ENCODE measurements around the gene A3GALT2. TPM values are rescaled to one million over a fixed set of nuclear protein-coding genes. Genes with fewer than 3 reads are reported as not detected.

A3GALT2 gene
- polyA plus RNA-seq, 2 of the 4 experiments (the other 2 are of a cell fraction) = not detected

DNA sequence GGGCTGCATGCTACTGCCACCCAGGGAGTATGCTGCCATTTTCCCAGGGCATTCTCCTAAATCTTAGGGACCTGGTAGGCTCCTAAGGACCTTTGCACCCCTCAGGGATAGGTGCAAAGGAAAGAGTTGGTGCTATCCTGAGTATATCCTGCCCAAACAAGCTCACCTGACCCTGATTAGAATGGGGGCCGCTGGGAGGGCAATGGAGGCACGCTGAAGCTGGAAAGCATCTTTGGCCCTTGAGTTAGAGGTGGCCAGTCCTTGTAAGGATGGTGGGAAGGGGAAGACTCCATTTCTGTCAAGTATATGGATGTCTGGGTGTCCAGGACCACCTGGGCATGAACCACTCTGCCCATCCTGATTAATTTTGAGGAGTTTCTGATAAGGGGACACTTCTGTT lies 48.9 kb upstream of the A3GALT2 start:
- H3K4me2 ChIP-seq = no peak overlapping the region
- ATAC-seq (no peak), DNase-seq (ENCODE audit: low read depth in 1 of 2, low spot score in 1 of 2) (no peak), FAIRE-seq (no peak)
- no peaks in the 10 kb centered on the region for H3K4me1 ChIP-seq
- WGBS (ENCODE audit: missing lambda C conversion rate) = 57% methylated on average over 2 of the region's 2 CpGs
- ChIA-PET CTCF (interaction anchor here (0.6 to 13.0 kb wide), 7 partner anchors 20 to 142 kb away, joined by 3 to 162 read pairs (median 3); no protein-coding TSS in a partner anchor), POLR2A (no interaction called here)
- no peak overlapping the region for H3K27ac ChIP-seq
- no peaks in the 10 kb centered on the region for H3K9me3 ChIP-seq
- H3K4me3 ChIP-seq = no peak overlapping the region
- TF ChIP-seq POLR2AphosphoS2 (conservative IDR thresholded peaks at IDR 0.05; ENCODE audit: low read length) = no peak
- TF ChIP-seq HEYL (CRISPR knock-in tag; IDR thresholded peaks at IDR 0.05) = no peak
- TF ChIP-seq ZSCAN20 (CRISPR knock-in tag; IDR thresholded peaks at IDR 0.05) = no peak
- no peak for TF ChIP-seq JUNB (IDR thresholded peaks at IDR 0.05)
- TF ChIP-seq HDAC2 (IDR thresholded peaks at IDR 0.05) = no peak
- TF ChIP-seq, protein P1, sequence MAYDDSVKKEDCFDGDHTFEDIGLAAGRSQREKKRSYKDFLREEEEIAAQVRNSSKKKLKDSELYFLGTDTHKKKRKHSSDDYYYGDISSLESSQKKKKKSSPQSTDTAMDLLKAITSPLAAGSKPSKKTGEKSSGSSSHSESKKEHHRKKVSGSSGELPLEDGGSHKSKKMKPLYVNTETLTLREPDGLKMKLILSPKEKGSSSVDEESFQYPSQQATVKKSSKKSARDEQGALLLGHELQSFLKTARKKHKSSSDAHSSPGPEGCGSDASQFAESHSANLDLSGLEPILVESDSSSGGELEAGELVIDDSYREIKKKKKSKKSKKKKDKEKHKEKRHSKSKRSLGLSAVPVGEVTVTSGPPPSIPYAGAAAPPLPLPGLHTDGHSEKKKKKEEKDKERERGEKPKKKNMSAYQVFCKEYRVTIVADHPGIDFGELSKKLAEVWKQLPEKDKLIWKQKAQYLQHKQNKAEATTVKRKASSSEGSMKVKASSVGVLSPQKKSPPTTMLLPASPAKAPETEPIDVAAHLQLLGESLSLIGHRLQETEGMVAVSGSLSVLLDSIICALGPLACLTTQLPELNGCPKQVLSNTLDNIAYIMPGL (CRISPR knock-in tag; IDR thresholded peaks at IDR 0.05; ENCODE audit: borderline replicate concordance) = no peak
- TF ChIP-seq RAD21 (conservative IDR thresholded peaks at IDR 0.05 in 1 of 2, IDR thresholded peaks at IDR 0.05 in 1 of 2) = no peak
- no peak for TF ChIP-seq NFE2L2 (conservative IDR thresholded peaks at IDR 0.05; ENCODE audit: low read length)
- no peak for TF ChIP-seq TP53 (CRISPR knock-in tag; IDR thresholded peaks at IDR 0.05)
- TF ChIP-seq NR3C1 (IDR thresholded peaks at IDR 0.05) = no peak
- TF ChIP-seq HOXA7 (CRISPR knock-in tag; IDR thresholded peaks at IDR 0.05) = no peak
- no peak for TF ChIP-seq KDM1A (IDR thresholded peaks at IDR 0.05; ENCODE audit: low read depth)
- TF ChIP-seq HOXB5 (CRISPR knock-in tag; IDR thresholded peaks at IDR 0.05) = no peak

DNA sequence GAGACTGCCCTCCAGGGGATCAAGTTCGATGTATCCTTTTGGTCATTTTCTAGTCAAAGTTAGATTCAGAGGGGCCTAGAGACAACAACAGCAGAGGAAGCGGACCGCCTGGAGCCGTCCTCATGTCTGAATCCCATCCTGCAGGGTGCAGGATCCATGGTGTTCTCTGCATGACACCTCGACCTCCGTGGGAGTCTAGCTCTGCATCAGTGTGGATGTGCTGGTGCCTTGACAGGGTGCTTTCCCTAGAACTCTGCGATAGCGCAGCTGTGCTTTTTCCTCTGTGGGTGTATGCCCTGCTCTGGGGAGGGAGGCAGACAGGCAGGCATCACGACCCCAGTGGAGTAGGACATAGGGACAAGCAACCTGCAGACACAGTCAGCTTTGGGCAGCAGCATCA lies 48.2 kb upstream of the A3GALT2 start:
- ChIA-PET POLR2A (no interaction called here), CTCF (interaction anchor here (1.0 to 13.0 kb wide), 9 partner anchors 11 to 141 kb away, joined by 3 to 162 read pairs (median 5); partner anchors contain the start of gene A3GALT2)
- no peaks in the 10 kb centered on the region for H3K4me1 ChIP-seq
- WGBS (ENCODE audit: missing lambda C conversion rate) = 79% methylated on average over 7 of the region's 9 CpGs
- FAIRE-seq (no peak), ATAC-seq (no peak), DNase-seq (ENCODE audit: low read depth in 1 of 2, low spot score in 1 of 2) (no peak)
- no peaks in the 10 kb centered on the region for H3K9me3 ChIP-seq
- no peak overlapping the region for H3K4me3 ChIP-seq
- no peak overlapping the region for H3K27ac ChIP-seq
- no peak overlapping the region for H3K4me2 ChIP-seq
- TF ChIP-seq HOXB13 (CRISPR knock-in tag; IDR thresholded peaks at IDR 0.05; ENCODE audit: low read depth) (no peak), ZFP36 (IDR thresholded peaks at IDR 0.05; ENCODE audit: borderline replicate concordance, partially characterized antibody) (no peak), ZSCAN20 (CRISPR knock-in tag; IDR thresholded peaks at IDR 0.05) (no peak), FOSL2 (IDR thresholded peaks at IDR 0.05) (no peak), FOSL2 (CRISPR knock-in tag; IDR thresholded peaks at IDR 0.05) (no peak), NFE2L2 (conservative IDR thresholded peaks at IDR 0.05; ENCODE audit: low read length) (no peak), CBX8 (IDR thresholded peaks at IDR 0.05) (no peak), RFX5 (IDR thresholded peaks at IDR 0.05) (no peak), GATA3 (IDR thresholded peaks at IDR 0.05; ENCODE audit: borderline replicate concordance) (no peak), HDAC2 (IDR thresholded peaks at IDR 0.05) (no peak), HEYL (CRISPR knock-in tag; IDR thresholded peaks at IDR 0.05) (no peak), KDM1A (IDR thresholded peaks at IDR 0.05; ENCODE audit: low read depth) (no peak), MAZ (IDR thresholded peaks at IDR 0.05; ENCODE audit: borderline replicate concordance, low read depth, low read length) (no peak), RCOR1 (IDR thresholded peaks at IDR 0.05; ENCODE audit: low read depth, low read length) (no peak)
- TF ChIP-seq, protein P2, sequence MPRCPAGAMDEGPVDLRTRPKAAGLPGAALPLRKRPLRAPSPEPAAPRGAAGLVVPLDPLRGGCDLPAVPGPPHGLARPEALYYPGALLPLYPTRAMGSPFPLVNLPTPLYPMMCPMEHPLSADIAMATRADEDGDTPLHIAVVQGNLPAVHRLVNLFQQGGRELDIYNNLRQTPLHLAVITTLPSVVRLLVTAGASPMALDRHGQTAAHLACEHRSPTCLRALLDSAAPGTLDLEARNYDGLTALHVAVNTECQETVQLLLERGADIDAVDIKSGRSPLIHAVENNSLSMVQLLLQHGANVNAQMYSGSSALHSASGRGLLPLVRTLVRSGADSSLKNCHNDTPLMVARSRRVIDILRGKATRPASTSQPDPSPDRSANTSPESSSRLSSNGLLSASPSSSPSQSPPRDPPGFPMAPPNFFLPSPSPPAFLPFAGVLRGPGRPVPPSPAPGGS (IDR thresholded peaks at IDR 0.05) = no peak
- TF ChIP-seq, protein P3, sequence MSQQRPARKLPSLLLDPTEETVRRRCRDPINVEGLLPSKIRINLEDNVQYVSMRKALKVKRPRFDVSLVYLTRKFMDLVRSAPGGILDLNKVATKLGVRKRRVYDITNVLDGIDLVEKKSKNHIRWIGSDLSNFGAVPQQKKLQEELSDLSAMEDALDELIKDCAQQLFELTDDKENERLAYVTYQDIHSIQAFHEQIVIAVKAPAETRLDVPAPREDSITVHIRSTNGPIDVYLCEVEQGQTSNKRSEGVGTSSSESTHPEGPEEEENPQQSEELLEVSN (IDR thresholded peaks at IDR 0.05; ENCODE audit: borderline replicate concordance, low read depth) = no peak
- TF ChIP-seq, protein P4, sequence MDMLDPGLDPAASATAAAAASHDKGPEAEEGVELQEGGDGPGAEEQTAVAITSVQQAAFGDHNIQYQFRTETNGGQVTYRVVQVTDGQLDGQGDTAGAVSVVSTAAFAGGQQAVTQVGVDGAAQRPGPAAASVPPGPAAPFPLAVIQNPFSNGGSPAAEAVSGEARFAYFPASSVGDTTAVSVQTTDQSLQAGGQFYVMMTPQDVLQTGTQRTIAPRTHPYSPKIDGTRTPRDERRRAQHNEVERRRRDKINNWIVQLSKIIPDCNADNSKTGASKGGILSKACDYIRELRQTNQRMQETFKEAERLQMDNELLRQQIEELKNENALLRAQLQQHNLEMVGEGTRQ (IDR thresholded peaks at IDR 0.05) = no peak
- TF ChIP-seq, protein P5, sequence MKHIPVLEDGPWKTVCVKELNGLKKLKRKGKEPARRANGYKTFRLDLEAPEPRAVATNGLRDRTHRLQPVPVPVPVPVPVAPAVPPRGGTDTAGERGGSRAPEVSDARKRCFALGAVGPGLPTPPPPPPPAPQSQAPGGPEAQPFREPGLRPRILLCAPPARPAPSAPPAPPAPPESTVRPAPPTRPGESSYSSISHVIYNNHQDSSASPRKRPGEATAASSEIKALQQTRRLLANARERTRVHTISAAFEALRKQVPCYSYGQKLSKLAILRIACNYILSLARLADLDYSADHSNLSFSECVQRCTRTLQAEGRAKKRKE (CRISPR knock-in tag; IDR thresholded peaks at IDR 0.05; ENCODE audit: low read depth) = no peak
- TF ChIP-seq, protein P6, sequence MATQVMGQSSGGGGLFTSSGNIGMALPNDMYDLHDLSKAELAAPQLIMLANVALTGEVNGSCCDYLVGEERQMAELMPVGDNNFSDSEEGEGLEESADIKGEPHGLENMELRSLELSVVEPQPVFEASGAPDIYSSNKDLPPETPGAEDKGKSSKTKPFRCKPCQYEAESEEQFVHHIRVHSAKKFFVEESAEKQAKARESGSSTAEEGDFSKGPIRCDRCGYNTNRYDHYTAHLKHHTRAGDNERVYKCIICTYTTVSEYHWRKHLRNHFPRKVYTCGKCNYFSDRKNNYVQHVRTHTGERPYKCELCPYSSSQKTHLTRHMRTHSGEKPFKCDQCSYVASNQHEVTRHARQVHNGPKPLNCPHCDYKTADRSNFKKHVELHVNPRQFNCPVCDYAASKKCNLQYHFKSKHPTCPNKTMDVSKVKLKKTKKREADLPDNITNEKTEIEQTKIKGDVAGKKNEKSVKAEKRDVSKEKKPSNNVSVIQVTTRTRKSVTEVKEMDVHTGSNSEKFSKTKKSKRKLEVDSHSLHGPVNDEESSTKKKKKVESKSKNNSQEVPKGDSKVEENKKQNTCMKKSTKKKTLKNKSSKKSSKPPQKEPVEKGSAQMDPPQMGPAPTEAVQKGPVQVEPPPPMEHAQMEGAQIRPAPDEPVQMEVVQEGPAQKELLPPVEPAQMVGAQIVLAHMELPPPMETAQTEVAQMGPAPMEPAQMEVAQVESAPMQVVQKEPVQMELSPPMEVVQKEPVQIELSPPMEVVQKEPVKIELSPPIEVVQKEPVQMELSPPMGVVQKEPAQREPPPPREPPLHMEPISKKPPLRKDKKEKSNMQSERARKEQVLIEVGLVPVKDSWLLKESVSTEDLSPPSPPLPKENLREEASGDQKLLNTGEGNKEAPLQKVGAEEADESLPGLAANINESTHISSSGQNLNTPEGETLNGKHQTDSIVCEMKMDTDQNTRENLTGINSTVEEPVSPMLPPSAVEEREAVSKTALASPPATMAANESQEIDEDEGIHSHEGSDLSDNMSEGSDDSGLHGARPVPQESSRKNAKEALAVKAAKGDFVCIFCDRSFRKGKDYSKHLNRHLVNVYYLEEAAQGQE (IDR thresholded peaks at IDR 0.05) = no peak
- TF ChIP-seq, protein P7, sequence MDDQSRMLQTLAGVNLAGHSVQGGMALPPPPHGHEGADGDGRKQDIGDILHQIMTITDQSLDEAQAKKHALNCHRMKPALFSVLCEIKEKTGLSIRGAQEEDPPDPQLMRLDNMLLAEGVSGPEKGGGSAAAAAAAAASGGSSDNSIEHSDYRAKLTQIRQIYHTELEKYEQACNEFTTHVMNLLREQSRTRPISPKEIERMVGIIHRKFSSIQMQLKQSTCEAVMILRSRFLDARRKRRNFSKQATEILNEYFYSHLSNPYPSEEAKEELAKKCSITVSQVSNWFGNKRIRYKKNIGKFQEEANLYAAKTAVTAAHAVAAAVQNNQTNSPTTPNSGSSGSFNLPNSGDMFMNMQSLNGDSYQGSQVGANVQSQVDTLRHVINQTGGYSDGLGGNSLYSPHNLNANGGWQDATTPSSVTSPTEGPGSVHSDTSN (IDR thresholded peaks at IDR 0.05) = no peak

Measured in A549 (cell line).